Nephron progenitor cell (in vitro differentiated cells): ENCODE results near the gene TYR.
"Not testable (repeated sequence)": the region's sequence is repeated elsewhere in the genome, so short reads cannot be mapped to it uniquely, and the experiment has no call there.

ENCODE experiments used
- DNase-seq: peaks from one replicate; pipeline ENCODE4 v3.0.0; 2021
- H3K27ac Mint-ChIP-seq: 2 replicates; pipeline ENCODE4 v1.8.0; 2021; ENCODE audit warnings: mild to moderate bottlenecking, moderate library complexity, mixed read lengths
- H3K27me3 Mint-ChIP-seq: 2 replicates; pipeline ENCODE4 v1.8.0; 2021; ENCODE audit warnings: mild to moderate bottlenecking, low read depth, mixed read lengths; ENCODE audit not compliant: poor library complexity
- H3K36me3 Mint-ChIP-seq: 2 replicates; pipeline ENCODE4 v1.8.0; 2021; ENCODE audit warnings: low read depth, mixed read lengths
- H3K4me1 Mint-ChIP-seq: 2 replicates; pipeline ENCODE4 v1.8.0; 2021; ENCODE audit warnings: mixed read lengths
- H3K4me3 Mint-ChIP-seq: 2 replicates; pipeline ENCODE4 v1.8.0; 2021; ENCODE audit warnings: mild to moderate bottlenecking, moderate library complexity, mixed read lengths
- H3K9me3 Mint-ChIP-seq: 2 replicates; pipeline ENCODE4 v1.8.0; 2021; ENCODE audit warnings: mild to moderate bottlenecking, moderate library complexity, mixed read lengths
- CTCF ChIP-seq: fragments of 200-600 bp; sonication (generic); IDR thresholded peaks from 2 replicates; pipeline ENCODE4 v1.5.0; 2021; ENCODE audit warnings: antibody characterized with exemption

The TYR gene

GRCh38 chr11:89279176-89279575 is 101.5 kb downstream of the TYR start:
- Mint-ChIP-seq H3K4me3 (no peak overlapping the region), H3K27me3 (no peaks in the 10 kb centered on the region), H3K4me1 (peaks cover 5% of the 10 kb centered on the region), H3K36me3 (no peaks in the 10 kb centered on the region), H3K9me3 (no peaks in the 10 kb centered on the region), H3K27ac (no peak overlapping the region)
- TF ChIP-seq CTCF = no peak
- no peak for DNase-seq

- H3K4me1 Mint-ChIP-seq, H3K4me3 Mint-ChIP-seq, H3K9me3 Mint-ChIP-seq, H3K27me3 Mint-ChIP-seq, H3K36me3 Mint-ChIP-seq, DNase-seq, H3K27ac Mint-ChIP-seq: not testable (repeated sequence)
Measured at GRCh38 chr11:89281032-89281677, 103.5 kb downstream of the TYR start.

- H3K4me3 Mint-ChIP-seq, H3K27me3 Mint-ChIP-seq, H3K9me3 Mint-ChIP-seq, H3K36me3 Mint-ChIP-seq, H3K4me1 Mint-ChIP-seq, H3K27ac Mint-ChIP-seq, DNase-seq: not testable (repeated sequence)
Measured at GRCh38 chr11:89286601-89287000, 108.9 kb downstream of the TYR start.

- H3K27me3 Mint-ChIP-seq, H3K36me3 Mint-ChIP-seq, DNase-seq, H3K4me1 Mint-ChIP-seq, H3K9me3 Mint-ChIP-seq, H3K27ac Mint-ChIP-seq, H3K4me3 Mint-ChIP-seq: not testable (repeated sequence)
Measured at GRCh38 chr11:89288004-89288403, 110.3 kb downstream of the TYR start.

GRCh38 chr11:89293965-89294679 is 116.4 kb downstream of the TYR start:
- Mint-ChIP-seq H3K4me1 (peaks cover 11% of the 10 kb centered on the region), H3K27ac (no peak overlapping the region), H3K9me3 (no peaks in the 10 kb centered on the region), H3K27me3 (no peaks in the 10 kb centered on the region), H3K4me3 (peak overlapping the region; percentile 85), H3K36me3 (no peaks in the 10 kb centered on the region)
- DNase-seq = peak; percentile 40
- TF ChIP-seq CTCF = no peak

- H3K36me3 Mint-ChIP-seq, H3K4me3 Mint-ChIP-seq, H3K9me3 Mint-ChIP-seq, H3K27ac Mint-ChIP-seq, DNase-seq, H3K27me3 Mint-ChIP-seq: not testable (repeated sequence)
- peaks cover 11% of the 10 kb centered on the region for H3K4me1 Mint-ChIP-seq
Measured at GRCh38 chr11:89295023-89295422, 117.3 kb downstream of the TYR start.

- H3K4me3 Mint-ChIP-seq, DNase-seq, H3K27ac Mint-ChIP-seq, H3K4me1 Mint-ChIP-seq, H3K27me3 Mint-ChIP-seq, H3K9me3 Mint-ChIP-seq, H3K36me3 Mint-ChIP-seq: not testable (repeated sequence)
Measured at GRCh38 chr11:89303029-89303428, 125.4 kb downstream of the TYR start.

- H3K27ac Mint-ChIP-seq, H3K9me3 Mint-ChIP-seq, H3K4me3 Mint-ChIP-seq, H3K36me3 Mint-ChIP-seq, H3K4me1 Mint-ChIP-seq, H3K27me3 Mint-ChIP-seq, DNase-seq: not testable (repeated sequence)
Measured at GRCh38 chr11:89308272-89308671, 130.6 kb downstream of the TYR start.

GRCh38 chr11:89309321-89309985 is 131.8 kb downstream of the TYR start:
- not testable (repeated sequence) for H3K4me3 Mint-ChIP-seq, DNase-seq, H3K27me3 Mint-ChIP-seq, H3K9me3 Mint-ChIP-seq, H3K4me1 Mint-ChIP-seq, H3K27ac Mint-ChIP-seq, H3K36me3 Mint-ChIP-seq

- H3K36me3 Mint-ChIP-seq, H3K4me1 Mint-ChIP-seq, H3K27ac Mint-ChIP-seq, DNase-seq, H3K27me3 Mint-ChIP-seq, H3K9me3 Mint-ChIP-seq, H3K4me3 Mint-ChIP-seq: not testable (repeated sequence)
Measured at GRCh38 chr11:89310607-89311006, 132.9 kb downstream of the TYR start.
